Stimulated activated CD4-positive, alpha-beta T cell treated with anti-CD3 and anti-CD28 coated beads, Interleukin-4, amount 100 ng/mL, for 1 hour (primary cell): ENCODE measurements around the gene CSNK1G3.
"Not testable (repeated sequence)": the region's sequence is repeated elsewhere in the genome, so short reads cannot be mapped to it uniquely, and the experiment has no call there.

ENCODE experiments used
- DNase-seq: peaks from one replicate; pipeline ENCODE4 v3.0.0-alpha.2; 2020

The CSNK1G3 gene

GRCh38 chr5:123511648-123512605 lies at the start of gene CSNK1G3:
Gene CSNK1G3 (plus strand): TSS chr5:123512177. CDS start chr5:123545664, 33,487 bp downstream.
- peak; percentile 91 for DNase-seq

GRCh38 chr5:123466839-123467238 lies 45.1 kb upstream of the CSNK1G3 start:
- DNase-seq, result not testable (repeated sequence)

- no peak for DNase-seq
These were observed 40.6 kb upstream of the CSNK1G3 start for GRCh38 chr5:123471385-123471784.

GRCh38 chr5:123472150-123472924 lies 39.6 kb upstream of the CSNK1G3 start:
- DNase-seq, result no peak

- no peak for DNase-seq
These were observed 37.7 kb upstream of the CSNK1G3 start for GRCh38 chr5:123474228-123474627.

GRCh38 chr5:123476731-123477130 lies 35.2 kb upstream of the CSNK1G3 start:
- DNase-seq, result no peak

- DNase-seq, result no peak
These were observed 33.4 kb upstream of the CSNK1G3 start for GRCh38 chr5:123478546-123478945.

- no peak for DNase-seq
These were observed 29.7 kb upstream of the CSNK1G3 start for GRCh38 chr5:123482258-123482657.

GRCh38 chr5:123483446-123484077 lies 28.4 kb upstream of the CSNK1G3 start:
- no peak for DNase-seq

- no peak for DNase-seq
These were observed 26.7 kb upstream of the CSNK1G3 start for GRCh38 chr5:123485275-123485674.

- DNase-seq, result no peak
These were observed 24.9 kb upstream of the CSNK1G3 start for GRCh38 chr5:123486951-123487655.

- DNase-seq, result no peak
These were observed 21.0 kb upstream of the CSNK1G3 start for GRCh38 chr5:123490974-123491373.

GRCh38 chr5:123495211-123495610 lies 16.8 kb upstream of the CSNK1G3 start:
- not testable (repeated sequence) for DNase-seq

GRCh38 chr5:123496892-123497291 lies 15.1 kb upstream of the CSNK1G3 start:
- DNase-seq, result no peak

GRCh38 chr5:123500471-123500870 lies 11.5 kb upstream of the CSNK1G3 start:
- no peak for DNase-seq

GRCh38 chr5:123502120-123502519 lies 9.9 kb upstream of the CSNK1G3 start:
- DNase-seq, result no peak

- no peak for DNase-seq
These were observed 8.7 kb upstream of the CSNK1G3 start for GRCh38 chr5:123503299-123503698.

GRCh38 chr5:123505633-123506032 lies 6.3 kb upstream of the CSNK1G3 start:
- no peak for DNase-seq

- DNase-seq, result no peak
These were observed 3.5 kb upstream of the CSNK1G3 start for GRCh38 chr5:123508441-123508840.

- no peak for DNase-seq
These were observed 708 bp upstream of the CSNK1G3 start for GRCh38 chr5:123511290-123511647.

- DNase-seq, result peak; percentile 38
These were observed 859 bp downstream of the CSNK1G3 start for GRCh38 chr5:123512611-123513461.
